Measurements from ENCODE around the gene CYB561D2.
"Not testable (repeated sequence)": the region's sequence is repeated elsewhere in the genome, so short reads cannot be mapped to it uniquely, and the experiment has no call there.

Gene CYB561D2

GRCh38 chr3:50304601-50305000, 46.1 kb upstream of the CYB561D2 start:
- Histone ChIP-seq H3K9ac (ENCODE audit: low read length) (no peak overlapping the region), H3K27ac (ENCODE audit: low read length) (no peak overlapping the region), H3K79me2 (ENCODE audit: low read length) (no peaks in the 10 kb centered on the region), H3K27me3 (ENCODE audit: low read depth, low read length) (no peaks in the 10 kb centered on the region), H4K20me1 (ENCODE audit: insufficient read depth, low read length) (no peaks in the 10 kb centered on the region), H3K9me3 (ENCODE audit: insufficient read depth, low read length) (peaks cover 7% of the 10 kb centered on the region), H3K4me3 (ENCODE audit: low read length) (no peak overlapping the region), H3K4me2 (ENCODE audit: low read length) (no peak overlapping the region), H2AFZ (ENCODE audit: low read depth, low read length) (no peak overlapping the region), H3K4me1 (ENCODE audit: low read length) (peaks cover 8% of the 10 kb centered on the region; the same call in 1 of the 2 replicates), H3K36me3 (replicated peaks; ENCODE audit: low read depth, low read length) (peaks cover 3% of the 10 kb centered on the region)
- TF ChIP-seq, protein P1, sequence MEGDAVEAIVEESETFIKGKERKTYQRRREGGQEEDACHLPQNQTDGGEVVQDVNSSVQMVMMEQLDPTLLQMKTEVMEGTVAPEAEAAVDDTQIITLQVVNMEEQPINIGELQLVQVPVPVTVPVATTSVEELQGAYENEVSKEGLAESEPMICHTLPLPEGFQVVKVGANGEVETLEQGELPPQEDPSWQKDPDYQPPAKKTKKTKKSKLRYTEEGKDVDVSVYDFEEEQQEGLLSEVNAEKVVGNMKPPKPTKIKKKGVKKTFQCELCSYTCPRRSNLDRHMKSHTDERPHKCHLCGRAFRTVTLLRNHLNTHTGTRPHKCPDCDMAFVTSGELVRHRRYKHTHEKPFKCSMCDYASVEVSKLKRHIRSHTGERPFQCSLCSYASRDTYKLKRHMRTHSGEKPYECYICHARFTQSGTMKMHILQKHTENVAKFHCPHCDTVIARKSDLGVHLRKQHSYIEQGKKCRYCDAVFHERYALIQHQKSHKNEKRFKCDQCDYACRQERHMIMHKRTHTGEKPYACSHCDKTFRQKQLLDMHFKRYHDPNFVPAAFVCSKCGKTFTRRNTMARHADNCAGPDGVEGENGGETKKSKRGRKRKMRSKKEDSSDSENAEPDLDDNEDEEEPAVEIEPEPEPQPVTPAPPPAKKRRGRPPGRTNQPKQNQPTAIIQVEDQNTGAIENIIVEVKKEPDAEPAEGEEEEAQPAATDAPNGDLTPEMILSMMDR (IDR thresholded peaks at IDR 0.05; ENCODE audit: low read depth, low read length) = no peak
- no peak for TF ChIP-seq EZH2phosphoT487 (IDR thresholded peaks at IDR 0.05; ENCODE audit: low read depth)

DNA sequence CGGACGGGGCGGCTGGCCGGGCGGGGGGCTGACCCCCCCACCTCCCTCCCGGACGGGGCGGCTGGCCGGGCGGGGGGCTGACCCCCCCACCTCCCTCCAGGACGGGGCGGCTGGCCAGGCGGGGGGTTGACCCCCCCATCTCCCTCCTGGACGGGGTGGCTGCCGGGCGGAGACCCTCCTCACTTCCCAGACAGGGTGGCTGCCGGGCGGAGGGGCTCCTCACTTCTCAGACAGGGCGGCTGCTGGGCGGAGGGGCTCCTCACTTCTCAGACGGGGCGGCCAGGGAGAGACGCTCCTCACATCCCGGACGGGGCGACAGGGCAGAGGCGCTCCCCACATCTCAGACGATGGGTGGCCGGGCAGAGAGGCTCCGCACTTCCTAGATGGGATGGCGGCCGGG, 38.6 kb upstream of the CYB561D2 start:
- H3K9me3 ChIP-seq (ENCODE audit: insufficient read depth, low read length); H3K4me2 ChIP-seq (ENCODE audit: low read length); H4K20me1 ChIP-seq (ENCODE audit: insufficient read depth, low read length); H2AFZ ChIP-seq (ENCODE audit: low read depth, low read length); H3K4me1 ChIP-seq (ENCODE audit: low read length); H3K79me2 ChIP-seq (ENCODE audit: low read length); H3K27me3 ChIP-seq (ENCODE audit: low read depth, low read length); H3K9ac ChIP-seq (ENCODE audit: low read length); H3K27ac ChIP-seq (ENCODE audit: low read length); H3K4me3 ChIP-seq (ENCODE audit: low read length): not testable (repeated sequence)
- H3K36me3 ChIP-seq (replicated peaks; ENCODE audit: low read depth, low read length) = peaks cover 11% of the 10 kb centered on the region

DNA sequence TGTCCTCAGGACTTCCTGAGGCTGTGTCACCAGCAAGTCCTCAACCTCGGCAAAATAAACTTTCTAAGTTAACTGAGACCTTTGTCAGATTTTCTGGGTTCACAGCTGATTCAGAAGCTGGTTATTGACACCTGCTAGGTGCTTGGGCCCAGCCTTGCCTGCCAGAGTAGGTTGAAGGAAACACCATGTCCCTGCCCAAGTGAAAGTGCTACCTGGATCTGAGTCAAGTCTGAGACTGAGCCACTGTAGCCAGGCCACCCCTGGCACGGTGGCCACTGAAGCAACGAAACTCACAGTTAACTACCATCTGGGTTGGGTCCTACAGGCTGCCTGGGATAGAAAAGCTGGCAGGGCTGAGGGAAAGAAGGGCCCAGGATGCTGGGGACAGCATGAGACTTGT, 36.3 kb upstream of the CYB561D2 start:
- no peaks in the 10 kb centered on the region for H3K27me3 ChIP-seq (ENCODE audit: low read depth, low read length)
- peaks cover 5% of the 10 kb centered on the region for H3K9me3 ChIP-seq (ENCODE audit: insufficient read depth, low read length)
- peaks cover 23% of the 10 kb centered on the region for H3K36me3 ChIP-seq (replicated peaks; ENCODE audit: low read depth, low read length)
- no peak overlapping the region for H3K4me3 ChIP-seq (ENCODE audit: low read length)
- H2AFZ ChIP-seq (ENCODE audit: low read depth, low read length) = no peak overlapping the region
- H3K4me2 ChIP-seq (ENCODE audit: low read length) = no peak overlapping the region
- H3K4me1 ChIP-seq (ENCODE audit: low read length) = peaks cover 9% of the 10 kb centered on the region; the same call in 1 of the 2 replicates
- no peak overlapping the region for H3K9ac ChIP-seq (ENCODE audit: low read length)
- no peaks in the 10 kb centered on the region for H4K20me1 ChIP-seq (ENCODE audit: insufficient read depth, low read length)
- no peak overlapping the region for H3K27ac ChIP-seq (ENCODE audit: low read length)
- peaks cover 3% of the 10 kb centered on the region; the same call in 1 of the 2 replicates for H3K79me2 ChIP-seq (ENCODE audit: low read length)
- no peak for TF ChIP-seq EZH2phosphoT487 (IDR thresholded peaks at IDR 0.05; ENCODE audit: low read depth)
- TF ChIP-seq, protein P1 (IDR thresholded peaks at IDR 0.05; ENCODE audit: low read depth, low read length) = no peak

GRCh38 chr3:50314816-50315215, 35.8 kb upstream of the CYB561D2 start:
- Histone ChIP-seq H3K4me1 (ENCODE audit: low read length) (peaks cover 9% of the 10 kb centered on the region), H3K4me3 (ENCODE audit: low read length) (no peak overlapping the region), H3K9me3 (ENCODE audit: insufficient read depth, low read length) (peaks cover under 1% of the 10 kb centered on the region; the same call in 1 of the 2 replicates), H3K4me2 (ENCODE audit: low read length) (no peak overlapping the region), H3K27me3 (ENCODE audit: low read depth, low read length) (no peaks in the 10 kb centered on the region), H3K36me3 (replicated peaks; ENCODE audit: low read depth, low read length) (peaks cover 21% of the 10 kb centered on the region), H3K27ac (ENCODE audit: low read length) (no peak overlapping the region), H3K9ac (ENCODE audit: low read length) (no peak overlapping the region), H2AFZ (ENCODE audit: low read depth, low read length) (no peak overlapping the region), H4K20me1 (ENCODE audit: insufficient read depth, low read length) (no peaks in the 10 kb centered on the region), H3K79me2 (ENCODE audit: low read length) (peaks cover 7% of the 10 kb centered on the region)
- TF ChIP-seq EZH2phosphoT487 (IDR thresholded peaks at IDR 0.05; ENCODE audit: low read depth) = no peak
- TF ChIP-seq, protein P1 (IDR thresholded peaks at IDR 0.05; ENCODE audit: low read depth, low read length) = no peak
